ENCODE data around the gene SLC15A4. TPM values are rescaled to one million over a fixed set of nuclear protein-coding genes. Genes with fewer than 3 reads are reported as not detected.
"Not testable (repeated sequence)": the region's sequence is repeated elsewhere in the genome, so short reads cannot be mapped to it uniquely, and the experiment has no call there.

The SLC15A4 gene
- total and polyA plus RNA-seq, 8 donors: 0.89 to 37.8 (median 4.2) TPM

- H3K27ac ChIP-seq: no peak overlapping the region
- DNase-seq: no peak
- WGBS, 5 donors: 50 to 75% (median 65%) methylated on average over 3 of the region's 3 CpGs
- no peak overlapping the region for H3K4me3 ChIP-seq
- peaks cover 0 to 7% (median 5%) of the 10 kb centered on the region in 4 donors for H3K4me1 ChIP-seq
- no peak for TF ChIP-seq POLR2AphosphoS5 (IDR thresholded peaks at IDR 0.05)
- no peak for TF ChIP-seq POLR2A (IDR thresholded peaks at IDR 0.05)
- TF ChIP-seq EP300 (IDR thresholded peaks at IDR 0.05): no peak
- TF ChIP-seq CTCF (IDR thresholded peaks at IDR 0.05): no peak
- H3K36me3 ChIP-seq: no peaks in the 10 kb centered on the region
- intact Hi-C loops (cut with DNase I; ENCODE audit: low total_unique reads): no loop called here
- H3K27me3 ChIP-seq: peaks cover 8 to 41% (median 21%) of the 10 kb centered on the region in 3 donors
- H3K9me3 ChIP-seq: no peaks in the 10 kb centered on the region
Observed at GRCh38 chr12:128850400-128850799, 26.6 kb upstream of the SLC15A4 start.

- intact Hi-C loops (cut with DNase I; ENCODE audit: low total_unique reads); H3K4me3 ChIP-seq; H3K9me3 ChIP-seq; H3K4me1 ChIP-seq; H3K36me3 ChIP-seq; DNase-seq; H3K27ac ChIP-seq: not testable (repeated sequence)
- H3K27me3 ChIP-seq: peaks cover 8 to 35% (median 19%) of the 10 kb centered on the region in 3 donors
- WGBS, 5 donors: 52 to 64% (median 61%) methylated on average over 6 of the region's 6 CpGs
Observed at GRCh38 chr12:128849806-128850205, 26.0 kb upstream of the SLC15A4 start.

- Histone ChIP-seq H3K9me3 (no peaks in the 10 kb centered on the region), H3K4me1 (no peaks in the 10 kb centered on the region), H3K27me3 (peaks cover under 1 to 21% (median 5%) of the 10 kb centered on the region in 3 donors), H3K27ac (no peak overlapping the region), H3K36me3 (no peaks in the 10 kb centered on the region), H3K4me3 (no peak overlapping the region)
- no peak for DNase-seq
- intact Hi-C loops (cut with DNase I; ENCODE audit: low total_unique reads): no loop called here
- 96% methylated on average over 14 of the region's 14 CpGs for WGBS, 5 donors
- no peak for TF ChIP-seq CTCF (IDR thresholded peaks at IDR 0.05)
- TF ChIP-seq POLR2A (IDR thresholded peaks at IDR 0.05): no peak
- TF ChIP-seq POLR2AphosphoS5 (IDR thresholded peaks at IDR 0.05): no peak
- no peak for TF ChIP-seq EP300 (IDR thresholded peaks at IDR 0.05)
Observed at GRCh38 chr12:128848371-128848770, 24.6 kb upstream of the SLC15A4 start.

GRCh38 chr12:128846671-128847070 lies 22.9 kb upstream of the SLC15A4 start:
- H3K36me3 ChIP-seq; intact Hi-C loops (cut with DNase I; ENCODE audit: low total_unique reads); H3K4me1 ChIP-seq; H3K4me3 ChIP-seq; H3K27ac ChIP-seq; H3K27me3 ChIP-seq; DNase-seq; H3K9me3 ChIP-seq: not testable (repeated sequence)
- 83 to 94% (median 90%) methylated on average over 20 to 27 of the region's 27 CpGs for WGBS, 5 donors

- Histone ChIP-seq H3K4me1 (no peaks in the 10 kb centered on the region), H3K4me3 (no peak overlapping the region), H3K9me3 (no peaks in the 10 kb centered on the region), H3K27ac (peak overlapping the region in 1 of 5 donors; percentile 14), H3K36me3 (no peaks in the 10 kb centered on the region), H3K27me3 (no peaks in the 10 kb centered on the region)
- no peak for DNase-seq
- 63 to 66% (median 65%) methylated on average over 9 to 11 of the region's 11 CpGs for WGBS, 5 donors
- intact Hi-C loops (cut with DNase I; ENCODE audit: low total_unique reads): no loop called here
- TF ChIP-seq EP300 (IDR thresholded peaks at IDR 0.05) (no peak), CTCF (IDR thresholded peaks at IDR 0.05) (no peak), POLR2AphosphoS5 (IDR thresholded peaks at IDR 0.05) (no peak), POLR2A (IDR thresholded peaks at IDR 0.05) (no peak)
Observed at GRCh38 chr12:128844031-128844635, 20.4 kb upstream of the SLC15A4 start.

All from stomach (tissue), 9 donors.